LNCaP clone FGC (cell line): Measurements from ENCODE around the gene LRFN5.

Source experiments
- DNase-seq: peaks from one replicate; pipeline ENCODE4 v3.0.0-alpha.2; 2011; ENCODE audit warnings: low read depth
- H3K4me3 ChIP-seq: 2 replicates; pipeline ENCODE4 v1.5.1; 2011; ENCODE audit warnings: mild to moderate bottlenecking, low read depth, low read length, control low read depth
- CTCF ChIP-seq: IDR thresholded peaks from 2 replicates; pipeline ENCODE4 v1.5.1; 2012; ENCODE audit warnings: mild to moderate bottlenecking; ENCODE audit not compliant: control insufficient read depth, insufficient read depth; ENCODE audit errors: extremely low read depth

The LRFN5 gene

DNA sequence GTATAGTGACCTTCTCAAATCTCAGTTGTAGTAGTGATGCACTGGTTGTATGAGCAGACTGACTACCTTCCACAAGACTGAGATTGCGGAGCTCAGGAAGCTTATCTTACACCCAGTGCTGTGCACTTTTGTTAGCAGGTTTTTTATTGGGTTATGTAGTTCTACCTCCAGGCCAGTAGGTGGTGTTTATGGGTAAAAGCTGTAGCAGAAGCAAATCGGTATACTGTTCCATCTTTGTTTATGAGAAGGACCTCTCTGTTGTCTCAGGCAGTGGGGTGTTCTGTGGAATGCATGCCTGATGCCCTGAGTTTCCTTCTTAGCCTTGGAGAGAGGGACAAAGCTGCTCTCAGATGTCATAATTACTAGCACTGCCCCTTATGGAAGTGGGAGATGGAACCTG lies 217.8 kb downstream of the LRFN5 start:
- TF ChIP-seq CTCF: no peak
- no peak for DNase-seq

GRCh38 chr14:41825622-41826021 lies 218.9 kb downstream of the LRFN5 start:
- DNase-seq: no peak
- H3K4me3 ChIP-seq: no peak overlapping the region
- TF ChIP-seq CTCF: no peak

More for the DNA sequence above, 217.8 kb downstream of the LRFN5 start:
- no peak overlapping the region for H3K4me3 ChIP-seq

- no peak for DNase-seq
- H3K4me3 ChIP-seq: no peak overlapping the region
- TF ChIP-seq CTCF: no peak
These were observed 224.2 kb downstream of the LRFN5 start for GRCh38 chr14:41830714-41831406.

DNA sequence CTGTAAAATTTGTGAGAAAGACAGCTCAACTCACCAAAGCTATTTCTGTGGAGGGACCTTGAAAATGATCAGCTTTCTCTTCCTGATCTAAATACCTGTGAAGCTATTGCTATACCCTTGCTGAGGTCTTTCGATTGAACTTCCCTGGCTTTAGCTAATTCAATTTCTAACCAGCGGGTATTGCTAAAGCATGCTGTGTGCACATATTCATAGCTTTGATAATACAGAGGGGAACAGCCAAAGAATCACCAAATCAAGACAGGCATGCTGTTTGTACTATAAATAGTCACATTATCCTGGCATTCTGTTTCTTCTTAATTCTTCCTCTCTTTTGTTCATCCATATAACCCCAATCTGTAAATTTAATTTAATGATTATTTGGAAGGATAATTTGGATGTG lies 233.0 kb downstream of the LRFN5 start:
- no peak for DNase-seq
- no peak overlapping the region for H3K4me3 ChIP-seq
- no peak for TF ChIP-seq CTCF

- TF ChIP-seq CTCF: no peak
- no peak for DNase-seq
- no peak overlapping the region for H3K4me3 ChIP-seq
These were observed 252.7 kb downstream of the LRFN5 start for GRCh38 chr14:41859336-41859735.

- no peak for DNase-seq
- H3K4me3 ChIP-seq: no peak overlapping the region
- no peak for TF ChIP-seq CTCF
These were observed 253.9 kb downstream of the LRFN5 start for GRCh38 chr14:41860586-41860985.

GRCh38 chr14:41865894-41866293 lies 259.2 kb downstream of the LRFN5 start:
- no peak for DNase-seq
- H3K4me3 ChIP-seq: no peak overlapping the region
- TF ChIP-seq CTCF: no peak
